ENCODE measurements around the gene NLE1.
A peak's percentile ranks its signal among the peaks of the same experiment; 100 is the strongest.
"Not testable (repeated sequence)": the region's sequence is repeated elsewhere in the genome, so short reads cannot be mapped to it uniquely, and the experiment has no call there.

Gene NLE1

DNA sequence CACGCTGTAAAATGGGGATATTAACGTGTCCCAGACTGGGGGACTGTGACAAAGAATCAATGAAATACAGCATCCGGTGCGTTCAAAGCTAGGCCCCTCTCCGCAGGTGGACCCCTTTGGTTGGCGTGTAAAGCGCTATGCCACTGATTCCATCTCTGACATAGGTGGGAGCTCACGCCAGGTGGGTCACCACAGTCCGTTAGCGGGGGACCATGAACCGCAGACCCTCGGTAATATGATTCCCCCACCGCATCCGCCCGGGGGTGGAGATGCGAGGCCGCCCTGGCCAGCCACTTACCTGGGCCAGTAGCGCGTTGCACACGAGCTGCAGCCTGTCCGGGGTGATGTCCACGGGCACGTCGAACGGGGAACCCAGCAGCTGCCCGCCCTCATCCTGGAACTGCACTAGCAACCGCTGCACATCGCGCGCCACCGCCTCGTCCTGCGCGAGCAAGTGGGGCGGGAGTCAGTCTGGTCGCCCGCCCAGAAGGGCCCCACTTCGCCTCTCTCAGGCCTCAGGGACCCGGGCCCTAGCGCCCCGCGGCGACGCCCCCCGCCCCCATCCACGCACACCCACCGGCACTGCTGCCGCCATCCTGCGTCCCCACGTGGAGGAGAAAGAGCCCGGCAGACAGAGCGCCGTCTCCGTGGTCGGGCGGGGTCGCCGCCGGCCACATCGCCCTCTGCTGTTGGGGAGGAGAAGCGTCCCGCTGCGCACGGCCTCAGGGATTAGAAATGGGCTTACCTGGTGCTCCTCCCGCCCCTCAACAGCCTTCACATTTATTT, at the start of gene NLE1:
TSS of gene NLE1 (minus strand) at position 623 of the 786 bp plus-strand sequence. CDS start at position 595, 28 bp downstream.
- peak; percentile 92 for DNase-seq

DNA sequence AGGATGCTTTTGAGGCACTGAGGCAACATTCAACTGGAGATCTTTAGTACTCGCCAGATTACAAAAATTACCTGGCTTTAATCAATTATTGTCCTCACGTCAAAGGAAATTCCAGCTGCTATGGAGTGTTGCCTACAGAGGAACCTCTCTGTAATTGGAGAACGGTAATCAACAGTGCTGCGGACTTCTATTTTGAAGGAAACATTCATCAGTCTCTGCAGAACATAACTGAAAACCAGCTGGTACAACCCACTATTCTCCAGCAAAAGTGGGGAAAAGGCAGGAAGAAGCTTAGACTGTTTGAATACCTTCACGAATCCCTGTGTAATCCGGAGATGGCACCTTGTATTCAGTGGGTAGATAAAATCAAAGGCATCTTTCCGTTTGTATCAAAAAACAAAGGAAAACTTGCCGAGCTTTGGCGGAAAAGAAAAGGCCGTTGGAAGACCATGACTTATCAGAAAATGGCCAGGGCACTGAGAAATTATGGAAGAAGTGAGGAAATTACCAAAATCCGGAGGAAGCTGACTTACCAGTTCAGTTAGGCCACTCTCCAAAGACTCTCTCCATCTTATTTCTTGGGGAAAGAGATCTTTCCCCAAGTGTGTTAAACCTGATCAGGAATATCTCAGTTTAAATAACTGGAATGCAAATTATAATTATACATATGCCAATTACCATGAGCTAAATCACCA, 49.0 kb upstream of the NLE1 start:
- no peak for DNase-seq

DNA sequence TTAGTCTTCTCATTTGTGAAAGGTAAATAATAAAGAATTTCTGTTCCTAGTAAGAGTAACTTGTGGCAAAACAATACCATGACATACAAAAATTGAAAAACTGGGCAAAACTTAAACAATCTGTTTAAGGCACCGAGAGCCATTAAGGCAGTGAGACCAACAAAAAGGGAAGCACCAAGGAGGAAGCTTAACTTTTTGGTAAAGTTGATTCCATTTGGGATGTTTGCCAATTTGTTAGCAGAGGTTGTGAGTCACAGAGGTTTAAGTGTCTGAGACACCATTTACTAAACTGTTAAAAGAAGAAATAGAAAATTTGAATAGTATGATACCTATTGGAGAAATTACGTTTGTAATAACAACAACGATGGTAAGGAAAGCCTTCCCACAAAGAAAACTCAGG, 47.2 kb upstream of the NLE1 start:
- DNase-seq = no peak

DNA sequence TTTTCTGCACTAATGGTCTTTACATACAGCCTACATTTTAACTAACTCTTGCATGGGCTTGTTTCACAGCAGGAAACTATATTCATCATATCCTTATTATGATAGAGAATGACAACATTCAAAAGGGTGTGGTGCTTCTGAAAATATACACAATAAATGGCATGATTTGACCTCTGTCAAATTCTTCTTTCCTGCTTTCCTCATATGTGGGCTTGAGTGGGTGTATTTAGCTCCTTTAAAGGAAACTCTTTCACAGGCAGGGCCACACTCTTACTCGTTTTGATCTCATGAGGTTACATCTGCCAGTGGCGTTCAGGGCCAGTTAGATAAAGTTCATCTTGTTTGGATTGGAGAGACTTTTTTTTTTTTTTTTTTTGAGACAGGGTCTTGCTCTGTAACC, 46.0 kb upstream of the NLE1 start:
- DNase-seq = no peak

DNA sequence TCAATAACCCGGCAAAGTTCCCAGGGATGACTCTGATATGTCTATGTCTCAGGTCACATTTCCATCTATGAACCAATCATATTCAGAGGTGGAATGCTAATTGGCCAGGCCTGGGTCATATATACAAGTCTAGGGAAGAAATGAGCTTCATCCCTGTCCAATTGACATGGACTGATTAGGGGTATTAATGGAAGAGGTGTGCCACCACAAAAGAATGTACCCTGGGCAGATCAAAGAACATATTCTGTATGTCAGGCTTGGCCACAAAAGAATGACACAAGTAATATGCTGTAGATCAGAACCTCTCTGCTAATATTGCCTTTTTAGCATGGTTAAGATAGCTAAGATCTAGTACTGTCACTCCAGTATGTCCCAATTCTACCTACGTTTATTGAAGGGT, 45.4 kb upstream of the NLE1 start:
- DNase-seq = no peak

DNA sequence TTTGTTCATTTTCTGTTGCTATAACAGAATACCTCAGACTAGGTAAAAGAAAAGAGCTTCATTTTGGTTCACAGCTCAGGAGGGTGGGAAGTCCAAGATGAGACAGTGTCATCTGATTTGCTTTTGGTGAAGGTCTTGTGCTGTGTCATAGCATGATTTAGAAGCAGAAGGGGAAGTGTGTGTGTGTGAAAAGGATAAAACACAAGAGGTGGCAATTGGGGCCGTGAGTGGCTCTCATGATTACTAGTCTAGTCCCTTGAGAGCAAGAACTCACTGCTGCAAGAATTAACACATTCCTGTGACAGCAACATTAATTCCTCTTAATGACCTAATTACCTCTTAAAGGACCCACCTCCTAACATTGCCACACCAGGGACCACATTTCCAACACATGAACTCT, 43.7 kb upstream of the NLE1 start:
- no peak for DNase-seq

DNA sequence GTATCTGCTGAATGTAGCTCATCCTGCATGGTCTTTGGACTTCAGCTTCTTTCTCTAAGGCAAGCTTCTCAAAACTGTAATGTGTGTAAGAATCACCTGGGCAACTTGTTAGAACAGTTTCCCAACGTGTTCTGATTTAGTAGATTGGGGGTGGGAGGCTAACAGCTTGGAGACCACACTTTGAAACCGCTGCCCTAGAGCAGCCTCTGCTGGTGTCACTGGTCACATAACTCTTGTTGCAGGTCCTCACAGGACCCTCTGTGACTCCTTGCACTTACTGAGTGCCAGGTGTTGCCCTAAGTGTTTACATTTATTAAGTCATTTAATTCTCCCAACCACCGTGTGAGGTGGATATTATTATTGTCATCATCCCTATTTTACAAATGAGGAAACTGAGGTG, 42.2 kb upstream of the NLE1 start:
- no peak for DNase-seq

DNA sequence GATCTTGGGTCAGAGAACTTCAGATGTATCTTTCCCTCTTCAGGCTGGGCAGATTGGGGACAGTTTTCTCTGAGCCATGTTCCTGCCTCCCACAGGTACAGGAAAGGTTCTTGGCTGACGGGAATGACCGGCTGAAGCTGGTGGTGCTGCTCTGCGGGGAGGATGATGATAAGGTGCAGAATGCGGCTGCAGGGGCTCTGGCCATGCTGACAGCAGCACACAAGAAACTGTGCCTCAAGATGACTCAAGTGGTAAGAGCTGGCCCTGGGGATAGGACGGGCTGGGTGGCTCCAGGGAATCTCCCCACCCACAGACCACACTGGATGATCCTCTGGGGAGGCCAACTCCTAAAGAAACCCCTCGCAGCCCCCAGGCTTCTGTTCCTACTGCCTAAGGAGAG, 41.2 kb upstream of the NLE1 start:
- no peak for DNase-seq

DNA sequence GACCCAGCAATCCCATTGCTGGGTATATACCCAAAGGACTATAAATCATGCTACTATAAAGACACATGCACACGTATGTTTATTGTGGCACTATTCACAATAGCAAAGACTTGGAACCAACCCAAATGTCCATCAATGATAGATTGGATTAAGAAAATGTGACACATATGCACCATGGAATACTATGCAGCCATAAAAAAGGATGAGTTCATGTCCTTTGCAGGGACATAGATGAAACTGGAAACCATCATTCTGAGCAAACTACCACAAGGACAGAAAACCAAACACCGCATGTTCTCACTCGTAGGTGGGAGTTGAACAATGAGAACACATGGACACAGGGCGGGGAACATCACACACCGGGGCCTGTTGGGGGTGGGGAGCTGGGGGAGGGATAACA, 37.3 kb upstream of the NLE1 start:
- not testable (repeated sequence) for DNase-seq

DNA sequence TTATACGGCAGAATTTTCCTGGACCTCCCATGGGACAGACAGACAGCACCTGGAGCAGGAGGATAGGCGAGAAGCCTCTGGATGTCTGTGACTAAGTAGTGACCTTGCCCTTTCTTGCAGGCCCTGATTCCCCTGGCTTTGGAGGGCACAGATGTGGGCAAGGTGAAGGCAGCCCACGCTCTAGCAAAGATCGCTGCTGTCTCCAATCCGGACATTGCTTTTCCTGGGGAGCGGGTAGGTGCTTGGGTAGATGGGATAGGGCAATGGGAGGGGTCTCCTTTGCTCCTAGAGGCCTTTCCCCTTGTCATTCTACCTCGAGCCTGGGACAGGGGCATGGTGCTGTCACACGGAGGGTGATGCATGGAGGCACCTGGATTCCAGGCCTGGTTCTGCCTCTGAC, 34.8 kb upstream of the NLE1 start:
- no peak for DNase-seq

DNA sequence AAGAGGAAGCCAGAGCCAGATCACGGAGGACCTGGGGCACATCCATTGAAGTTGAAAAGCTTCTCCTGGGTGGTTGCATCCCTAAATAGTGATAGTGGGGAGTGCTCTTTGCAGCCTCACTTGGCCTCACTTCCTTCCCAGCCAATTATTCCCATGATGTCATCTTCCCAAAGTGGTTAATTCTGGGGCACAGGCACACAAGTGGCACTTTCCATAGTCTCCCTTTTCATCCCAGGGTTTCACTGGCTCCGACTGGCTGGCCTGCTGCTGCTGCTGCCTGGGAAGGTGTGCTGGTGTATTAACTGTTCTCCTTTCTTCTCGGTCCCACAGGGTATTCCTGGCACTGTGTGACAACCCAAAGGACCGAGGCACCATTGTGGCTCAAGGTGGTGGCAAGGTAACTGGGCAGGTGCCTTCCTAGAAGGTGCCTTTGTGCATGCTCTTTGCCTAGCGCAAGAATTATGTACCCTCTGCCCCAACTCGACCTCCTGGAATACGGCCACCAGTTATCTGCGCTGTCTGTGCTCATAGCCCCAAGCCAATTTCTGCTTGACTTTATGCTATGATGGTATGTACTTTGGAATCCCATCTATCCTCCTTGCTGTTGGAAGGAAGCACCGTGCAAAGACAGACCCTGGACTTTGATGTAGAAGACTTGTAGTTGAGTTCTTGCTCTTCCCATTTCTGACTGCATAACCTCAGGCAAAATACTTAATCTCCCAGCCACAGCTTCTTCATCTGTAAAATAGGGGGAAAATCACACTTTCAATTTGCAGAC, 33.7 kb upstream of the NLE1 start:
- DNase-seq = no peak

DNA sequence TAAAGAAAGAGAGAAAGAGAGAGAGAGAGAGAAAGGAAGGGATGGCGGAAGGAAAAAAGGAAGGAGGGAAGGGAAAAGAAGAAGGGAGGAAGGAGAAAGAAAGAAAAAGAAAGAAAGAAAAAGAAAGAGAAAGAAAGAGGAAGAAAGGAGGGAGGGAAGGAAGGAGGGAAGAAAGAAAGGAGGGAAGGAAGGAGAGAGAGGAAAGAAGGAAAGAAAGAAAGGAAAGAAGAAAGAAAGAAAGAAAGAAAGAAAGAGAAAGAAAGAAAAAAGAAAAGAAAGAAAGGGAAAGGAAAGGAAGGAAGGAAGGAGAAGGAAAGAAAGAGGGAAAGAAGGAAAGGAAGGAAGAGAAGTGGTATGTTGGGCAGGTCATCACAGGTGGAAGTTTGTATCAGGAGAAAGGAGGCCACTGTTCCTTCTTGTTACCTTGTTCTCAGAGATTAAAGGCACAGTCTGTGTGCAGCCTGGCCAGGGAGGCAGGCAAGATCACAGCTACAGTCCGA, 32.8 kb upstream of the NLE1 start:
- DNase-seq = no peak

DNA sequence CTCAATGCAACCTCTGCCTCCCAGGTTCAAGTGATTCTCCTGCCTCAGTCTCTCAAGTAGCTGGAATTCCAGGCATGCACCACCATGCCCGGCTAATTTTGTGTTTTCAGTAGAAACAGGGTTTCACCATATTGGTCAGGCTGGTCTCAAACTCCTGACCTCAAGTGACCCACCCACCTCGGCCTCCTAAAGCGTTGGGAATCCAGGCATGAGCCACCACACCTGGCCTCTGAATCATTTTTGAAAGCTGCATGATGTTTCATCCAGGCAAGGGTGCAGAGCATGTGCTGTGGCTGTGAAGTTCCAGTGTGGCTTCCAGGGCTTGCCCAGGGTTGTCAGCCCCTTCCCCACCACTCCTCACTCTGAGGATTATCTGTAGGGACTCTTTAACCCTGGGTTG, 30.2 kb upstream of the NLE1 start:
- not testable (repeated sequence) for DNase-seq

DNA sequence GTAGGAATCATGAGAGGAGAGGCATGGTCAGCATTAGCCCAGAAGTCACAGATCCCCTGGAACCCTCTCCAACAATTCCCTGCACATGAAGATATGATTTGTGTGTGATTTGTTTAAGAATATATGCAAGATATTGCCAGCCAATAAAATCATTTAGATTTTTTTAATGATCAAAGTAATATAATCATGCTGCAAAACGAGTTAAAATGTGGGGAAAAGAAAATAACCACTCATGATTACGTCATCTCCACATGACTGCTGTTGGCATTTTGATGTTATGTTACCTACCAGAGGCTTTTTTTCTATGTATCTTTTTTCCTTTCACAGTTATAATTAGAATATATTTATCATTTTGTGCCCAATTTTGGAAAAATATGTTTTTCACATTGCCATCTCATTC, 29.7 kb upstream of the NLE1 start:
- DNase-seq = no peak

DNA sequence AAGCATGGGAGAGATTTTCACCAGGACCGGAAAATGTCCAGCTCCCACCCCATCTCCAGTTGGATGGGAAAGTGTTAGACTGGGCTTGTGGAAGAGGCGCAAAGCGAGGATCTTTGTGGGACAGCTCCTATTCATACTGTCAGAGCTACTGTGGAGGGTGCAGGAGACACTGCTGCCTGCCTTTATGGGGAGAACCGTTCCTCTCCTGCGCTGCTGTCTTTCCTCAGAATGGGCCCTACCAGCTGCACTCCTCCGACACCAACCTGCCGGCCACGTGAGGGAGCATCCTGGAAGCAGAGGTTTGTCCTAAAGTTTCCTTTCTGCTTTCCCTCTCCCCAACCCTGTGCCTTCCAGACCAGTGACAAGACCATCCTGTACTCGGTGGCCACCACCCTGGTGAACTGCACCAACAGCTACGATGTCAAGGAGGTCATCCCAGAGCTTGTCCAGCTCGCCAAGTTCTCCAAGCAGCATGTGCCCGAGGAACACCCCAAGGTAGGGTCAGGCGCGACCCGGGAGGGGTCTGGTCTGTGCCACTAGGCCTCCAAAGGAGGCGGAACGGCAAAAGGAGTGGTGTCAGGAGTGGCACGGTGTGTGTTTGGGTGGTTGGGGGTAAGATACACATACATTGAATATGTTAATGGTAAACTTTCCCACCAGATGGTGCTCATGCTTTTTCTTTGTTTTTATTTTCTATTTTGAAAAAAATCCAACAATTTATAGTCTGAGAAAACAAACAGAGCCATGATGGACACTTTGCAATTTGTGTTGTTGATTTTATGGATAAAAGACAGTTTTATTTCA, 29.1 kb upstream of the NLE1 start:
- no peak for DNase-seq

DNA sequence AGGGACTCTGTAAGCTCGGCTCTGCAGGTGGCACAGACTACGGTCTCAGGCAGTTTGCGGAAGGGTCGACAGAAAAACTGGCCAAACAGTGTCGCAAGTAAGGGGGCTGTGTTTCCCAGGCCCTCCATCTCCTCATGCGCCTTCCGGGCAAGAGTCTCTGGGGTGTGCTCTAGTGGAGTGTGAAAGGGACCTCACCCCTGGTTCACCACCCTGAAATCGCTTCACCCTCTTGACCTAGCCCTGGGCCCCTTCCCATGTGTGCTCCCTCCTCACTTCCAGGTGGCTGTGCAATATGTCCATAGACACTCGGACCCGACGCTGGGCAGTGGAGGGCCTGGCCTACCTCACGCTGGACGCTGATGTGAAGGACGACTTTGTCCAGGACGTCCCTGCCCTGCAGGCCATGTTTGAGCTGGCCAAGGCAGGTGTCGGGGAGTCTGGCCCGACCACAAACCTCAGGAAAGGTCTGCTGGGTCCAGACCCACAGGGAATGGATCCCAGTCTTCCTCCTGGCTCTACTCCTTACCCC, 27.8 kb upstream of the NLE1 start:
- DNase-seq = no peak

DNA sequence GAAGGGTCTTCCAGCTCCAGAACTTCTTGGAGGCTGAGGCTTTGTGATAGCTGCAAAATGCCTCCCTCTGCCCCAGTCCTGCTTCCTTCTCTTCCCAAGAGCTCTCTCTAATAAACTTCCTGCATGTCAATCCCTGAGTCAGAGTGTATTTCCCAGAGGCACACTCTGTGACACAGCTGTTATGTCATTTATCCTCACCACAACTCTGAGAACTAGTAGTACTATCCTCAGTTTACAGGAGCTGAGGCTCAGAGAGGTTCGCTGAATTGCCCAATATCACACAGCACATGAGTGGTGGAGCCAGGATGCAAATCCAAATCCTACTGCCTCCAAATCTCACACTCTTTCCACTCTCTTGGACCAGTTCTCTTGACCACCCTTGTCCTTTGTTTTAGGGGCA, 25.6 kb upstream of the NLE1 start:
- no peak for DNase-seq

DNA sequence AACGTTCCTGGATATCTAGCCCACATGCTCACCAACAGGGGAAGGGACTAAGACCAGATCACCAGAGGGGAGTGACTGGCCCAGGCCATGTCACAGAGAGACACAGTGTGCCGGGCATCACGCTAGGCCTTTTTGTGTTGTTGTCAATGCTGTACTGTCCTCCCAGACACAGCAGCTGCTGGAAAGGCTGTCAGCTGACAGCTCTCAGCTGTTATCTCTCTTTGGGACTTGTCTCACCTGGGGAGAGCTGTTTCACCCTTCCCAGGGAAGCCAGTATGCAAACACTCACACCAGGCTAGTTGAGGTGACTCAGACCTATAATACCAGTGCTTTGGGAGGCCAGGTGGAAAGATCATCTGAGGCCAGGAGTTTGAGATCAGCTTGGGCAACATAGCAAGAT, 24.9 kb upstream of the NLE1 start:
- no peak for DNase-seq

DNA sequence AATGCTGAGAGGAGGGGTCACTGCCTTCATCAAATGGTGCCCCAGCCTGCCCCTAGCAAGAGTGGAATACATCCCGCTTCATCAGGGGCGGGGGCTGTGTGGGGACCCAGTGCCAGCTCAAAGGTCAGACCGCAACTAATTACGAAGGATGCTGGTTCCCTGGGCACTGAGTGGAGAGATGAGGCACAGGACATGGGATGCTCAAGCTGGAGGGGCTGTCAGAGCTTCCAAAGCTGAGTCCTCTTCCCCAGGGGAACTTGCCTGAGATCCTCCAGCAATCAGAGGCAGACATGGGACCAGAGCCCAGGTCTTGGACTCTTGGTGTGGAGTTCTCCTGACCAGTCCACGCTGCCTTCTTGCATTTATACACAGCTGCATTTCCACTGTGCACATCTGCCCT, 24.4 kb upstream of the NLE1 start:
- DNase-seq = no peak

DNA sequence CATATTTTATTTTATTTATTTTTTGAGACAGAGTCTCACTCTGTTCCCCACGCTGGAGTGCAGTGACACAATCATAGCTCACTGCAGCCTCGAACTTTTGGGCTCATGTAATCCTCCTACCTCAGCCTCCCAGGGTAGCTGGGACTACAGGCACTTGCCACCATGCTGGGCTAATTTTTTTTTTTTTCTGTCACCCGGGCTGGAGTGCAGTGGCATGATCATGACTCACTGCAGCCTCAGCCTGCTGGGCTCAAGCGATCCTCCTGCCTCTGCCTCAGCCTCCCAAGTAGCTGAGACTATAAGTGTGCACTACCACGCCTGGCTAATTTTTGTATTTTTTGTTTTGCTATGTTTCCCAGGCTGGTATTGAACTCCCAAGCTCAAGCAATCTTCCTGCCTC, 22.6 kb upstream of the NLE1 start:
- DNase-seq = no peak

DNA sequence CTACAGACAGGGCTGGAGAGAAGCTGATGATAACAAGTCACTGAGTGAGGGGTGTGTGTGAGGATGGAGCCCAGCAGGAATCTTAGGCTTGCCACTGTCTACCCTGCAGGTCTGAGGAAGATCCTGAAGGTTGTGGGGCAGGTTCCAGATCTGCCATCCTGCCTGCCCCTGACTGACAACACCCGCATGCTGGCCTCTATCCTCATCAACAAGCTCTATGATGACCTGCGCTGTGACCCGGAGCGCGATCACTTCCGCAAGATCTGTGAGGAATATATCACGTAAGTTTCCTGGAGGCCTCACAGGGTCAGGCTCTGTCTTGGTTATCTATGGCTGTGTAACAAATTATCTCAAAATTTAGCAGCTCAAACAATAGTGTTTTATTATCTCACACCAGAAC, 21.8 kb upstream of the NLE1 start:
- no peak for DNase-seq

DNA sequence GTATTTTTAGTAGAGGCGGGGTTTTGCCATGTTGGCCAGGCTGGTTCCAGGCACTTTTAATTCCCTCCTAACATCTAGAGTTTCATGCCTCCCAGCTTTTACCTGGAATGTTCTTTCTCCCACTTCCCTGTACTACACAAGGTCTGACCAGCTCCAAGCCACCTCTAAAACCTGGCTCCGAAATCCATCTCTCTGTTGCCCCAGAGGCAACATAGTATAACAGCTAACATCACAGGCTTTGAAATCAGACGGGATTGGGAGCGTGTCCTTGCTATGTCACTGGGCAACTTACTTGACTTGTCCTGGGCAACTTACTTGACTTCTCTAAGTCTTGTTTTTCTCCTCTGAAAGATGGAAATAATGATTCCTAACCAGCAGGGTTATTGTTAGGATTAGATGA, 20.7 kb upstream of the NLE1 start:
- no peak for DNase-seq
